ENCODE results near the gene BLNK. TPM values are rescaled to one million over a fixed set of nuclear protein-coding genes. Genes with fewer than 3 reads are reported as not detected.

Gene BLNK
- total and polyA plus RNA-seq, 2 donors from 2014 or later, result 28.5 to 38.8 TPM

GRCh38 chr10:96268341-96268909 is 2.9 kb downstream of the BLNK start:
- no peak for TF ChIP-seq CTCF (IDR thresholded peaks at IDR 0.05; ENCODE audit: borderline replicate concordance, extremely low read depth, insufficient read depth)
- Histone ChIP-seq H3K9ac (ENCODE audit: low read length in 3 of 3) (peak overlapping the region in 1 of 3 donors; percentile 21), H3K27ac (ENCODE audit: low read depth in 2 of 2, low read length in 2 of 2) (peak overlapping the region; percentile 28 to 88), H3K27me3 (ENCODE audit: control insufficient read depth, insufficient read depth, low read length) (no peaks in the 10 kb centered on the region), H3K9me3 (ENCODE audit: control insufficient read depth in 2 of 3, insufficient read depth in 1 of 3, low read length in 3 of 3) (no peaks in the 10 kb centered on the region), H3K4me3 (ENCODE audit: low read length in 3 of 3) (peak overlapping the region in 2 of 3 donors; percentile 61 to 76), H3K4me1 (ENCODE audit: control insufficient read depth in 2 of 3, insufficient read depth in 2 of 3, low read depth in 1 of 3, low read length in 3 of 3) (peaks cover 0 to 17% (median 16%) of the 10 kb centered on the region in 3 donors), H3K36me3 (ENCODE audit: control insufficient read depth in 2 of 3, insufficient read depth in 3 of 3, low read length in 3 of 3) (no peaks in the 10 kb centered on the region)
- intact Hi-C loops (cut with DNase I), result no loop called here
- FAIRE-seq (no peak), DNase-seq (no peak)

- peaks cover 0 to 11% (median 7%) of the 10 kb centered on the region in 3 donors for H3K4me1 ChIP-seq (ENCODE audit: control insufficient read depth in 2 of 3, insufficient read depth in 2 of 3, low read depth in 1 of 3, low read length in 3 of 3)
- intact Hi-C loops (cut with DNase I), result no loop called here
- DNase-seq (no peak), FAIRE-seq (no peak)
- H3K4me3 ChIP-seq (ENCODE audit: low read length in 3 of 3), result peak overlapping the region in 2 of 3 donors; percentile 2 to 76
- H3K9me3 ChIP-seq (ENCODE audit: control insufficient read depth in 2 of 3, insufficient read depth in 1 of 3, low read length in 3 of 3), result no peaks in the 10 kb centered on the region
- H3K9ac ChIP-seq (ENCODE audit: low read length in 3 of 3), result peak overlapping the region in 1 of 3 donors; percentile 13
- peak overlapping the region; percentile 18 to 58 for H3K27ac ChIP-seq (ENCODE audit: low read depth in 2 of 2, low read length in 2 of 2)
- H3K27me3 ChIP-seq (ENCODE audit: control insufficient read depth, insufficient read depth, low read length), result no peaks in the 10 kb centered on the region
- no peak for TF ChIP-seq CTCF (IDR thresholded peaks at IDR 0.05; ENCODE audit: borderline replicate concordance, extremely low read depth, insufficient read depth)
- H3K36me3 ChIP-seq (ENCODE audit: control insufficient read depth in 2 of 3, insufficient read depth in 3 of 3, low read length in 3 of 3), result no peaks in the 10 kb centered on the region
Measured at GRCh38 chr10:96267234-96267705, 4.1 kb downstream of the BLNK start.

DNA sequence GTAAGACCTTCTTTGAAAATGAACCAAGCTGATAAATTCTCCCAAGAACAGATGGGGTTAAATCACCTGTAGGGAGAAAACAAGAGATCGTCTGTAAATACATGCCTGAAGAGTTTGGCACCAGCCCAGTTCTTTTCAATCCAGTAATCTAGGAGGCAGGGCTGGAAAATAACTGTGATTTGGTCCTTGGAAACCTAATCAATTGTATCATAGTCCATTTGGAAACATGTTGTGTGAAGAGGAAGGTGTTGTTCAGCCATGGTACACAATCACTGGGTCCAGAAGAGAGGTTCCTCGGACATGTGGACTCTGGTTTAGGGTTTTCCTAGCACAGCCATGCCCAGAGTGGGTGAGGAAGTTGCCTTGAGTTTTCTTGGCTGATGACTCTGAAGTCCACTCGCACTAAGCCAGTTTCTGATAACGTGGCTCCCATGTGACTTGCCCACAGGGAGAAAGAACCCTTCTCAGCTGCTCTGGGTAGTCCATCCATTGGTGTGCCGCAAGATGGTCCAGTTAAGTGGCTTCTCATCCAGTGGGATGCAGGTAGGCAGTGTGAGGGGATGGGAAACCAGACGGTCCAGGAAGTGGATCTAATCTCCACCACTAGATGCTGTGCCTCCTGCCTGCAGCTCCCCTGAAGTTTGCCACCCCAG is 5.1 kb downstream of the BLNK start:
- FAIRE-seq (no peak), DNase-seq (no peak)
- no peak for TF ChIP-seq CTCF (IDR thresholded peaks at IDR 0.05; ENCODE audit: borderline replicate concordance, extremely low read depth, insufficient read depth)
- H3K4me1 ChIP-seq (ENCODE audit: control insufficient read depth in 2 of 3, insufficient read depth in 2 of 3, low read depth in 1 of 3, low read length in 3 of 3), result peaks cover 0 to 11% (median 0%) of the 10 kb centered on the region in 3 donors
- no peaks in the 10 kb centered on the region for H3K9me3 ChIP-seq (ENCODE audit: control insufficient read depth in 2 of 3, insufficient read depth in 1 of 3, low read length in 3 of 3)
- H3K9ac ChIP-seq (ENCODE audit: low read length in 3 of 3), result no peak overlapping the region
- intact Hi-C loops (cut with DNase I), result no loop called here
- H3K27ac ChIP-seq (ENCODE audit: low read depth in 2 of 2, low read length in 2 of 2), result no peak overlapping the region
- no peaks in the 10 kb centered on the region for H3K27me3 ChIP-seq (ENCODE audit: control insufficient read depth, insufficient read depth, low read length)
- H3K36me3 ChIP-seq (ENCODE audit: control insufficient read depth in 2 of 3, insufficient read depth in 3 of 3, low read length in 3 of 3), result no peaks in the 10 kb centered on the region
- H3K4me3 ChIP-seq (ENCODE audit: low read length in 3 of 3), result no peak overlapping the region
